Erythroblast (primary cell): ENCODE measurements around the gene SCFD1.

Experiments used
- GATA1 ChIP-seq: IDR thresholded peaks from 2 replicates; pipeline ENCODE4 v1.6.1; 2011; ENCODE audit warnings: low read depth, mild to moderate bottlenecking, control low read depth, low read length, moderate library complexity
- POLR2A ChIP-seq: IDR thresholded peaks from 2 replicates; pipeline ENCODE4 v1.6.1; 2011; ENCODE audit warnings: mild to moderate bottlenecking, low read length

DNA sequence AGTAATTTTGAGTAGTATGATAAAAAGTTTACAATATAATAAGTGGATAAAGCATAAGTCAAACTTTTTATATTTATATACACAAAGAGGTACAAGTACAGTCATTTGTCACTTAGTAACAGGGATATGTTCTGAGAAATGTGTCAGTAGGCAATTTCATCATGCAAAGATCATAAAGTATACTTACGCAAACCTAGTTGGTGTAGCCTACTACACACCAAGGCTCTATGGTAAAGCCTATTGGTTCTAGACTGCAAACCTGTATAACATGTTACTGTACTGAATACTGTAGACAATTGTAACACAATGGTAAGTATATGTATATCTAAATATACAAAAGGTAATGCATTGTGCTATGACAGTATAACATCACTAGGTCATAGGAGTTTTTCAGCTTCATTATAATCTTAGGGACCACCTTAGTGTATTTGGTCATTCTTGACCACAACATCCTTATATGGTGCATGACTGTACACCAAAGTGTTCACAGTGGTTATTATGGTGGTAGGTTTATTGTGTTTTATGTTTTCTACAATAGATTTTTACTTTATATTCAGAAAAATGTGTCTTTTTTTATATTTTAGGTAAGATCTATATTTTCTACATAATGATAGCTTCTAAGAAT is 14.9 kb upstream of the SCFD1 start:
- TF ChIP-seq POLR2A (no peak), GATA1 (no peak)
